Right kidney (tissue), 1 donor: ENCODE measurements around the gene SDK2.
A peak's percentile ranks its signal among the peaks of the same experiment; 100 is the strongest.

Experiments
- DNase-seq: peaks from one replicate; pipeline ENCODE4 v3.0.0-alpha.2; 2016

Gene SDK2

DNA sequence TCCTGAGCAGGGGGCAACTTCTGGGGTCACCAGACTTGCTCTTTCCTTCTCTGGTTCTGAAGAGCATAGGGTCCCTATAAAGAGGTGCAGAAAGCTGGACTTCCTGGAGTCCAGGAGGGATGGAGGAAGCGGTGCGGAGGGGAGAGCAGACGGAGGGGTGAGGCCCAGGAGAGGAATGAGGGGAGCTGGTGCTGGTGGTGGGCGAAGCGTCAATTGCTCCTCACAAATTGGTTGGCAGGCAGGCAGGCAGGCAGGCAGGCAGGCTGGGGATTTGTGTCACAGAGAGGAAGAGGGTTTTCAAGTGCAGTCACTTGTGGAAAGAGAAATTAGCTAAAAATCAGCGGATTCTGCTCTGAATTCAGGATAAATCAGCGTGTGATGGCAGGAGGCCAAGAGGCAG, 198.8 kb downstream of the SDK2 start:
- DNase-seq = no peak

DNA sequence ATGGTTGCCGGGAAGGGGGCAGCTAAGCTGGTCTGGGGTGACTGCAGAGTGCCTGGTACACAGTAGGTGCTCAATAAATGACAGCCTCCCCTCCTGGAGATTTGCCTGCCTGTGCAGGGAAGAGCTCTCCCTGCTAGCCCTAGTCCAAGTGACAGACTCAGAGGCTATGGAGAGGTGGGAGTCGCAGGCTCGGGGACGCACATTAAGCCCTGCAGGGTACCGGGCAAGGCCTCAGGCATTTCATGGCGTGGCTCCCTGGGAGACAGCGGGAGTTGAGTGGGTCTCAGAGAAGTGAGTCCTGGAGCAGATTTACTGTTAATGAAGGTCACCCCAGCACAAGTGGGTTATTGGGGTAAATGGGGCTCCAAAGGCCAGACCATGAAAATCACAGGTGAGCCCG, 200.2 kb downstream of the SDK2 start:
- no peak for DNase-seq

DNA sequence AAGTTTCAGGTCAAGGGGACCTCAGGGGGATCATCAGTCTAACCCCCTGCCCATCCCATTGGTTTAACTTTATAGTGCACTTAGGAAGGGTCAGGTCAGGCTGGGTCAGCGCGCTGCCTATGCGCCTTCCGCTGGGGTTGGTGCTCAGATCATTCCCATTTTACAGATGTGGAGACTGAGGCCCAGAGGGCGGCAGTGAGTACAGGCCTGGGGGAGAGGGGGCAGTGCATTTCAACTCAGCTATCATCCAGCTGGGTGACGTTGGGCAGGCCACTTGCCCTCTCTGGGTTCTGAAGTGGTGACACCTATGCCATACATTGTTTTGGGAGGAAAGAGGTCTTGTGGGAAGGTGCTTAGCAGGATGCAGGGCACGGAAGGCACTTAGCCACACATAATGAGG, 204.6 kb downstream of the SDK2 start:
- no peak for DNase-seq

DNA sequence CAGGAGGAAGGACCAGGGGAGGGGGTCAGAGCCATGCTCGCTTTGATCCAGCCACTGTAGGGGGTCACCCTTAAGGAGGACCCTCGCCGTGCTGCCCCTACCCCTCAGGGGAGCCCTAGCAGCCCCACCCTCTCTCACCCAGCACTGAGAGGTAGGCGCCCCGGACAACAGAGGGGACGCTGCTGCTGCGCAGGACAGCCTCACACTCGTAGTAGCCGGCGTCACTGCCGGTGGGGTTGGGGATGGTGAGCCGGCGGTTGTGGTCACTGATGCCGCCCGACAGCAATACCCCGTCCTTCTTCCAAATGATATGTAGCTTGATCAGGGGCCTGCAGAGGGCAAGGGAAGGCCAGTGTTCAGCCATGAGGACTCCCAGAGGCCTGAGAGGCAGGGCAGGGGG, 206.4 kb downstream of the SDK2 start:
- no peak for DNase-seq

- DNase-seq = no peak
These were observed 207.3 kb downstream of the SDK2 start for GRCh38 chr17:73436954-73437353.

DNA sequence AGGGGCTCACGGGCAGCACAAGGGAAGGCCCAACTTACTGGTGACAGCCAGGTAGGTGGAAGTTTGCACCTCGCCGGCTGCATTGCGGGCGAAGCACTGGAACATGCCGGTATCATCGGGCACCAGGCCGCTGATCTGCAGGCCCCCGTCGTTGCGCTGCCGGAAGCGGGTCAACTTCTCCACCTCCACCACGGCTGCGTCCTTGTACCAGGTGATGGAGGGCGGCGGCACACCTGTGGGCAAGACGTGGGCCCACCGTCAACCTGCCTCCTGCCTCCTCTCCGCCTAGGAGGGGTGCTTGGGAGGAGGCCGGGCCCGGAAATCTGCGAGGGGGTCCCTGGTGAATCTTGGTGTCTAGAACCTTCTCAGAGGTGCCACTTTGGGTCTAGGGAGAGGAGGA, 208.8 kb downstream of the SDK2 start:
- DNase-seq = no peak

- DNase-seq = no peak
These were observed 210.1 kb downstream of the SDK2 start for GRCh38 chr17:73434154-73434553.

GRCh38 chr17:73433501-73433900, 210.7 kb downstream of the SDK2 start:
- no peak for DNase-seq

GRCh38 chr17:73432624-73433190, 211.5 kb downstream of the SDK2 start:
- DNase-seq = no peak

- DNase-seq = no peak
These were observed 212.6 kb downstream of the SDK2 start for GRCh38 chr17:73431401-73432205.

DNA sequence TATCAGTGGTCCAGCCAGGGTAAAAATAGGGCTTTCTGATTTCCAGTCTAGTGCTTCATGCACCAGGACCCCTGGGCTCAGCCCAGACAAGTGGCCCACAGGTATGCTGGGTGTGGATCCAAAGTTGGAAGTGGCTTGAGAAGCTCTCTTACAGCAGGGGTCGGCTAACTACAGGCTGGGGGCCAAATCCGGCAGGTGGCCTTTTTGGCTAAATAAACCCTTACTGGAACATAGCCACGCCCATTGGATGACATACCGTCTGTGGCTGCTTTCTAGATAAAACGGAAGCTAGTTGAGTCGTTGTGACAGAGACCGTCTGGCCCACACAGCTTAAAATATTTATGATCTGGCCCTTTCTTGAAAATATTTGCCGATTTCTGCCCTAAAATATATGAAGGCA, 213.4 kb downstream of the SDK2 start:
- DNase-seq = no peak

DNA sequence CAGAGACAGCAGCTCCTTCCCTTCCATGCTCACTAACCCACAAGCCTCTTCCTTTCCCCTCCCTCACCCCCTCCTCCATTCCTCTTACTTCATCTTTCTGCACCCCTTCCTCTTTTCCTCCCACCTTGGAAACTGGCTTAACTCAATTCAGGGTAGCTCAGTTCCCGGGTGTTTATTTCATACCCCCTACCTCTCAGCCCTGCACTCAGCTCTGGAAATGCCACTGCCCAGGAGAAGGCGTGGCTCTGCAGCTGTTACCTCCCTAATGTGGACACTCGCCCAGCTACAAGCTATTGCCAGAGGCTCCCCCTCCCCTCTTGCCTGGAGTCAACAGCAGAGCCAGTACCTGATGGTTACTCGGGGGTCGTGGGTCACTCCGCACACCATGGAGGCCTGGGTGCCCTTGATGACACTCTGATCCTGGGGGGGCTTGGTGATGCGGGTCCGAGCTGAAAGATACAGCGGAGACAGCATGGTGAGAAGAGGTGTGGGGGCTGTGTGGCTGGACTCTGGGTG, 214.0 kb downstream of the SDK2 start:
- DNase-seq = no peak

DNA sequence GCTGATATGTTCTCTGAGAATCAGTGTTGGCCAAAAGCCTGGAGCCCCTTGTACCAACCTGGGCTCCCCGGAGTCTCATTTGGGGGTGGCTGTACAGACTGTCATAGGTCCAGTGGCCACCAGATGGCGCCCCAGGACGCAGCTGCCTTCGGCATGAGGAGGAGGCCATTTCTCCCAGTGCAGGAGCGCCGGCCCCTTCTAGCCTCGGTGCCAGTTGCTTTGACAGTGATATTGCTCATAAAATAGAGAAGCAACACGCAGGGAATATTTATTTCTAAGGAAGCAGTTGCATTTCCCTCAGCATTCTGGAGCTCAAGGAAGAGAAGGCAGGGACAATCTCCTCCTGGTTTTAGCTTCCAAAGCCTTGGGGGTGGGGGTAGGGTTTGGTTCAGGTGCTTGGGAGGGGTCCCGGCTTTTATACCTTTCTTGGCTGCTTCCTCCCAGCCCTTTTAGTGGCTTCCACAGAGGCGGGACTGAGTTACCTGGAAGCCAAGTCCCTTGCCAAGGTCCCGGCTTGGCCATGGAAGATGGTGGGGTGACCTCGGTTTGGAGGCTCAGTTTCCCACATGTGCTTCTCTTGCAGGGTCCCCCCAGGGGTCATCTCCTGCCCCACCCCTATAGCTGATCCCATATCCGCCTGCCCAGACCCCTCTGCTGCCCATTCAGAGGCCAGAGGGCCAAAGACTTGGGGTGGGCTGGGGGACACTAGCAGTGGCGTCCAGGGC, 214.6 kb downstream of the SDK2 start:
- DNase-seq = peak; percentile 63

- no peak for DNase-seq
These were observed 217.0 kb downstream of the SDK2 start for GRCh38 chr17:73427198-73427597.

DNA sequence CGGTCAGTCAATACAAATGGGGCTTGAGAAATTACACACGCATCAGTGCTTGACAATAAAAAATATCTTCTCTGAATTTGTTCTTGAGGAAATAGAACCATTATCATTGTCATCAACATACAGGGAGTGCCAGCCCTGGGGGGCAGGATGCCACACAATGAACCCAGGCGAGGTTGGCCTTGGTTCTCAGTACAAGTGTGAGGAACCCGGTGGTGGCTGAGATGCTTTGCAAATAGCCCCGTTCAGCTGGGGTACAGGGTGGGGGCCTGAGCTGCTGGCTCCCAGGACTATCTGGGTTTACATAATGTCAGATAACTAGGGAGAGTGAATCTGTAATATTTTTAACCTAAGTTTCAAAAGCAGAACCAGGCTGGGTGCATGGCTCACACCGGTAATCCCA, 219.7 kb downstream of the SDK2 start:
- DNase-seq = no peak

- no peak for DNase-seq
These were observed 220.4 kb downstream of the SDK2 start for GRCh38 chr17:73423806-73424205.

- no peak for DNase-seq
These were observed 221.0 kb downstream of the SDK2 start for GRCh38 chr17:73423159-73423715.

- DNase-seq = no peak
These were observed 222.1 kb downstream of the SDK2 start for GRCh38 chr17:73422121-73422520.

GRCh38 chr17:73420897-73421296, 223.3 kb downstream of the SDK2 start:
- no peak for DNase-seq

GRCh38 chr17:73419881-73420280, 224.4 kb downstream of the SDK2 start:
- peak; percentile 54 for DNase-seq

DNA sequence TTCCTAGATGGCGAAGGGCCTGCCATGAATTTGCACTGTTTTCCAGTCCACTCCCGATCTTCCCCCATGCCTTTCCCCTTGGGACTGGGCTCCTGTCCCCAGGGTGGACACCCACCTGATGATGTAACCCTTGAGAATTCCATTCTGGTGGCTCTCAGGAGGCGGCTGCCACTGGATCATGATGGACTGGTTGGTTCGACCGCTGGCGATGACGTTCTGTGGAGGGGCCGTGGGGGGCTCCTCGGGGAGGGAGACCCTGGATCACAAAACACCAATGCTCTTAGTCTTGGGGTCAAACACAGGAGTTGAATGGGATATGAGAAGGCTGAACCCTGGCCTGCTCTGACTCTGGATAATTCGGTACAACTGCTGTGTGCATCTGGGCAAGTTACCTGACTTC, 225.2 kb downstream of the SDK2 start:
- DNase-seq = no peak

GRCh38 chr17:73415782-73416181, 228.5 kb downstream of the SDK2 start:
- no peak for DNase-seq
